ENCODE measurements around the gene CLBA1. TPM values are rescaled to one million over a fixed set of nuclear protein-coding genes. Genes with fewer than 3 reads are reported as not detected.
"Not testable (repeated sequence)": the region's sequence is repeated elsewhere in the genome, so short reads cannot be mapped to it uniquely, and the experiment has no call there.

Gene CLBA1
- total and polyA plus RNA-seq, 12 donors: 6.3 to 22.5 (median 9.5) TPM

GRCh38 chr14:105029402-105029801 is 43.8 kb downstream of the CLBA1 start:
- intact Hi-C loops (cut with DNase I): loop anchor here in 1 of 2 donors (5.0 kb wide), 1 partner anchor 47 kb away; no protein-coding TSS in a partner anchor
- 78 to 86% (median 82%) methylated on average over 5 to 7 of the region's 7 CpGs for WGBS, 4 donors
- Histone ChIP-seq H3K9me3 (replicated peaks in 1 of 3) (no peaks in the 10 kb centered on the region), H3K4me1 (replicated peaks in 1 of 2) (peaks cover 3 to 11% of the 10 kb centered on the region in 2 donors), H3K27me3 (no peaks in the 10 kb centered on the region), H3K4me3 (no peak overlapping the region), H3K36me3 (replicated peaks in 1 of 2) (no peaks in the 10 kb centered on the region), H3K27ac (no peak overlapping the region)
- no peak for DNase-seq
- TF ChIP-seq POLR2A (IDR thresholded peaks at IDR 0.05): no peak
- TF ChIP-seq CTCF (IDR thresholded peaks at IDR 0.05): no peak

- no peaks in the 10 kb centered on the region for H3K27me3 ChIP-seq
- H3K4me3 ChIP-seq: no peak overlapping the region
- no peaks in the 10 kb centered on the region for H3K9me3 ChIP-seq (replicated peaks in 1 of 3)
- no peaks in the 10 kb centered on the region for H3K36me3 ChIP-seq (replicated peaks in 1 of 2)
- intact Hi-C loops (cut with DNase I): no loop called here
- H3K27ac ChIP-seq: no peak overlapping the region
- no peak for DNase-seq
- WGBS, 4 donors: 76 to 100% (median 81%) methylated on average over 2 of the region's 2 CpGs
- TF ChIP-seq CTCF (IDR thresholded peaks at IDR 0.05): no peak
- no peak for TF ChIP-seq POLR2A (IDR thresholded peaks at IDR 0.05)
- H3K4me1 ChIP-seq (replicated peaks in 1 of 2): peaks cover 0 to 7% of the 10 kb centered on the region in 2 donors
Observed at GRCh38 chr14:105030194-105030593, 44.6 kb downstream of the CLBA1 start.

GRCh38 chr14:105030836-105031396 is 45.3 kb downstream of the CLBA1 start:
- peaks cover 0 to 7% of the 10 kb centered on the region in 2 donors for H3K4me1 ChIP-seq (replicated peaks in 1 of 2)
- no peak for DNase-seq
- H3K36me3 ChIP-seq (replicated peaks in 1 of 2): no peaks in the 10 kb centered on the region
- H3K4me3 ChIP-seq: no peak overlapping the region
- no peak for TF ChIP-seq CTCF (IDR thresholded peaks at IDR 0.05)
- no peak for TF ChIP-seq POLR2A (IDR thresholded peaks at IDR 0.05)
- H3K27me3 ChIP-seq: no peaks in the 10 kb centered on the region
- no peaks in the 10 kb centered on the region for H3K9me3 ChIP-seq (replicated peaks in 1 of 3)
- 60 to 78% (median 69%) methylated on average over 9 of the region's 9 CpGs for WGBS, 4 donors
- intact Hi-C loops (cut with DNase I): no loop called here
- H3K27ac ChIP-seq: no peak overlapping the region

GRCh38 chr14:105032451-105032901 is 46.9 kb downstream of the CLBA1 start:
- DNase-seq; H3K9me3 ChIP-seq (replicated peaks in 1 of 3); H3K27me3 ChIP-seq; H3K4me1 ChIP-seq (replicated peaks in 1 of 2); intact Hi-C loops (cut with DNase I); H3K36me3 ChIP-seq (replicated peaks in 1 of 2): not testable (repeated sequence)
- Histone ChIP-seq H3K27ac (peak overlapping the region in 2 of 5 donors; percentile 13 to 69), H3K4me3 (peak overlapping the region in 1 of 4 donors; percentile 50)
- 73 to 81% (median 74%) methylated on average over 5 of the region's 5 CpGs for WGBS, 4 donors

GRCh38 chr14:105033412-105033900 is 47.9 kb downstream of the CLBA1 start:
- H3K4me1 ChIP-seq (replicated peaks in 1 of 2); H3K27me3 ChIP-seq; intact Hi-C loops (cut with DNase I); H3K9me3 ChIP-seq (replicated peaks in 1 of 3); DNase-seq; H3K36me3 ChIP-seq (replicated peaks in 1 of 2): not testable (repeated sequence)
- 11 to 18% (median 15%) methylated on average over 32 to 45 of the region's 45 CpGs for WGBS, 4 donors
- Histone ChIP-seq H3K27ac (peak overlapping the region in 1 of 5 donors; percentile 13), H3K4me3 (peak overlapping the region in 2 of 4 donors; percentile 26 to 50)
